HS-5 (cell line): Measurements from ENCODE around the gene PLD3.
"Not testable (repeated sequence)": the region's sequence is repeated elsewhere in the genome, so short reads cannot be mapped to it uniquely, and the experiment has no call there.

Experiments
- DNase-seq: peaks from one replicate; pipeline ENCODE4 v3.0.0-alpha.2; 2012; ENCODE audit warnings: low read depth

PLD3 gene

DNA sequence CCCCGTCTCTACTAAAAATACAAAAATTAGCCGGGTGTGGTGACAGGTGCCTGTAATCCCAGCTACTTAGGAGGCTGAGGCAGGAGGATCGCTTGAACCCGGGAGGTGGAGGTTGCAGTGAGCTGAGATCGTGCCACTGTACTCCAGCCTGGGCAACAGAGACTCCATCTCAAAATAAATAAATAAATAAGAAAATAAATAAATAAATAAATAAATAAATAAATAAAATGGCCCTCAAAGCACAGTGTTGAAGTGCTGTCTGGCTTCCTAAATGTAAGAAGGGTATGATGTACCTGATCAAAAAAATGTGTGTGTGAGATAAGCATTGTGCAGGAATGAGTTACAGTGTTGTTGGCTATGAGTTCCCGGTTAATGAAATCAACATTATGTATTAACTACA is 15.4 kb upstream of the PLD3 start:
- DNase-seq, result not testable (repeated sequence)

DNA sequence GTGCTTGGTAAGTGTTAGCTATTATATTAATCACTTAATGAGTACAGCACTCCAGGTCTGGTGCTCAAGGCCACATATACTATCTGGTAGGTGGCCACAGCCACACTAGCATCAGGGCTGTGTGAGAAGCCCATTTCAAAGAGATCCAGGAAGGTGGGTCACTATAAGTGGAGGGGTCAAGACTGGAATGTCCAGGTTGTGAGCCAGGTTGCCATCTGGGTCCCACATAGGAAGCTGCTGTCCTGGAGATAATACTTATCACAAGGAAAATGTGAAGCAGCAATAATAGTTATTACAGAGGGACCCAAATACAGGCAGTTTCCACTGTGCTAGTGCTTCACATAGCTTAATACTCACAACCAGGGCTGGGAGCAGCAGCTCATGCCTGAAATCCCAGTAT is 13.4 kb upstream of the PLD3 start:
- DNase-seq, result no peak

DNA sequence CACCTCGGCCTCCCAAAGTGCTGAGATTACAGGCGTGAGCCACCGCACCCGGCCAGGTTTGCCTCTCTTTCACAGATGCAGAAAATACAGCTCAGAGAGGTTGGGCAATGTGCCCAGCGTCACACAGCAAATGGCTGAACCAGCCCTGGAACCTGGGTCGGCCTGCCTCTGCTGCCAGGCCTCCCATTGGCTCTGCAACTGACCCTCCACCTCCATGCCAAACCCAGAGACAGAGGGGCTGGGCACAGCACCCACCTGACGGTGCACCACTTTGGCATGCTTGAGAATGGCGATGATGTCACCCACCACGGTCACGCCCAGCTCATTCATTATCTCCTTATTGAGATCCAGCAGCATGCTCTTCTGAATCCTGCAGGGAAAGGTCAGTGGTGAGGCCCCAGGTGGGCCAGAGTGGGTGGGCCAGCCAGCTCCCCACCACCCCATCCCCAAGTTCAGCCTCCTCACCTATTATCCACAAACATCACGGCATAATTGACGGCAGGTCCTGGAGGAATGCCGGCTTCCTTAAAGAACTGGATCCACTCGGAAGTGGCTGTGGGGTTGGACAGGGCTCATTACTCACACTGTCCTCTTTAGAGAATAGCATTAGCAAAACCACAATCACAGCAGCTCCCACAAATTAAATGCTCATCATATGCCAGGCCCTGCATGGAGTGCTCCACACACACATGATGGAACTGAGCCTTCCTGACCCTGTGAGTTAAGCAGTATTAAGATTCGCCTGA is 12.5 kb upstream of the PLD3 start:
- DNase-seq, result no peak

DNA sequence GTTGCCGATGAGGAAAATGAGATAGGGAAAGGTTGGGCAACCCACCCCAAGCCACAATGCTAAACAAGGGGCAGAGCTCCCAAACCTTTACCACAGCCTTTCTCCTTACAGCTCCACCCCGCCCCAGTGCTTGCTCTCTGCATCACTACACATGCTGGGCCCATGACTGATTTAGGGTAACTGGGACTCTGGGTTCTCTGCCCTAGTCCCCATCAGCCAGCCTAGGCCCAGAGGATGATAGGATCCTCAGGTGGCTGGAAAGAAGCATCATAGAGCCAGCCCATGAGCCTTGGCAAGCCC is 11.9 kb upstream of the PLD3 start:
- no peak for DNase-seq

DNA sequence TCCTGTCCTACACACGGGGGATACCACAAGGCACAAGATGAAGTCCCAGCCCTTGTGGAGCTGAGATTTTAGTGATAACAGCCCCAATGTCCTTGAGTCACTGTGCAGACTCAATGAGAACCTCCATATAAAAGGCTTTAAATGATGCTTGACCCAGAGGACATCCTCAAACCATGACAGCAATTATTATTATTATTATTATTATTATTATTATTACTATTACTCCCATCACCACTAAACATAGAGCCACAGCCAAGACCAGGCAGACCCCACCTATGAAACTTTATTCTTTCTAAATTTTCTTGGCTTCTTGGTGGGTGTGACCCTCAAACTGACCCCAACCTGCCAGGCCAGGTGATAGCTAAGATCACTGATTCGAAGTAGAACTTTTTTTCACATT is 11.4 kb upstream of the PLD3 start:
- no peak for DNase-seq

DNA sequence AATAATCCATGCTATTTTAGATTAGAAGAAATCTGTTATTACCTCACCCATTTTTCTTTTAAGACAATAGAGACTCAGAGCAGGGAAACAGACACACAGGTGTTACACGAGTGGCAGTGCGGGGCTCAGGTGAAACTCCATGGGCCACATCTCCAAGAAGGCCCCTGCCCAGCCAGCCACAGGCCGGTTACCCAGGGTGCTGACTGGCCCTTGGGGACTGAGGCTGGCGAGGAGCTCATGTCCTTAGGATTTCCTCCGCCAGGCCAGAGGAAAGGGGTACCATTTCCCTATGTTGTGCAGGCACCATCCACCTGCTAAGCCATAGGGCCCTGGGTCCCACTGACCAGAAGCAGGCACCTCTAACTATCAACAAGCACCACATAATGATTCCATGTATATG is 10.9 kb upstream of the PLD3 start:
- DNase-seq, result no peak

DNA sequence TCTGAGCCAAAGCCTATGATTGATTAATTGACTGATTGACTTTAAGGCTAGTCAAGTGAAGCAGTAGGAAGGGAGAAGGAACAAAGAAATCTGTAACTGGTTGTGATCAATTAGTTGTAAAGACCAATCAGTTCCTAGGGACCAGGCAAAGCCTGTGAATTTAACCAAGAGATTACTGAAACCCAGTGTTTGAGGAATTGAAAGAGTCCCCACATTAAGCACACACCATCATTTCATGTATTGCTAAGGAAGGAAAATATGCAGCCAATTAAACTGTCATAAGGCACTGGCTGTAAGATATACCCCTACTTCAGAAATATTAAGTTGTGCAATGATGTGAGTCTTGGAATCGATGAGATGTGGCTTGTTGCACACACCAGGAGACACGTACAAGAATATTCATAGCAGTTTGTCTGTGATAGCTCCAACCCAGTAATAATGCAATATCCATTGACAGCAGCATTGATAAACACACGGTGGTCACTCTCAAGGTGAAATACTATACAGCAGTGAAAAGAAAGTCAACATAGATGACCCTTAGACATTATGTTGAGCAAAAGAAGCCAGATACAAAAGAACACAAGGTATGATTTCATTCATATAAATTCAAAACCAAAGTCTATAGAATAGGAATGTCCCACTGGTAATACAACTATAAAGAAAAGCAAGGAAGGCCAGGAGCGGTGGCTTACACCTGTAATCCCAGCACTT is 9.3 kb upstream of the PLD3 start:
- DNase-seq, result no peak

DNA sequence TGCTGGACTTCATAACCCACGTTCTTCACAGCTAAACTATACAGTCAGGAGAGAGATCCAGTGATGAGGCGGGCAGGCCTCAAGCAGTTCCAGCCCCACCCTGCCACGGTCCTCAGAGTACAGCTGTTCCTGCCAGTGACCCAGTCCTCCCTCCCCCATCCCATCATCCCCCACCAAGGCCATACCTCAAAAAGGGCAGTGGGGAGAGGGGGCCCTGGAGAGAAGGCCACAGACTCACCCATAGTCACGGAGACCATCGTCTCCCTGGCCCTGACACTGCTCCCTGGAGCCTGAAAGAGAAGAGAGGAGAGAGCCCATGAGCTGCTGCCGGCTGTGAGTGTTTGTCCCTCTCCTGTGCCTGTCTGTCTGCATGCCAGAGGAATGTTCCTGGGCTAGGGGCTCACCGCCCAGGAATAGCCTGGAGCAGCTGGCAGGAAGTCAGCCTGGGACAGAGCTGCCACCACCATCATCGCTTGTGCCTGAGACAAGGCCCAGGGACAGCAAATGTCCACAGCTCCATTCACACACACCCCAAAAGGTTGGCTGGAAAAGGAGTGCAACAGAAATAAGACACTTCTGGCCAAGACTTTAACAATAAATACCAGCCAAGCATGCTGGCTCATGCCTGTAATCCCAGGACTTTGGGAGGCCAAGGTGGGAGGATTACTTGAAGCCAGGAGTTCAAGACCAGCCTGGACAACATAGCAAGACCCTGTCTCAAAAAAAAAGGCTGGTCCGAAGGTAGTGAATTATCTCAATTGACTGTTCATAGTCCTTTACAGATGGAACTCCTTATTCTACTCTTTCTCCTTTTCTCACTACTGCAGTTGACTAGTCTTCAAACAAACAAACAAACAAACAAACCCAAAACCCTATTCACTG is 6.7 kb upstream of the PLD3 start:
- DNase-seq, result no peak

DNA sequence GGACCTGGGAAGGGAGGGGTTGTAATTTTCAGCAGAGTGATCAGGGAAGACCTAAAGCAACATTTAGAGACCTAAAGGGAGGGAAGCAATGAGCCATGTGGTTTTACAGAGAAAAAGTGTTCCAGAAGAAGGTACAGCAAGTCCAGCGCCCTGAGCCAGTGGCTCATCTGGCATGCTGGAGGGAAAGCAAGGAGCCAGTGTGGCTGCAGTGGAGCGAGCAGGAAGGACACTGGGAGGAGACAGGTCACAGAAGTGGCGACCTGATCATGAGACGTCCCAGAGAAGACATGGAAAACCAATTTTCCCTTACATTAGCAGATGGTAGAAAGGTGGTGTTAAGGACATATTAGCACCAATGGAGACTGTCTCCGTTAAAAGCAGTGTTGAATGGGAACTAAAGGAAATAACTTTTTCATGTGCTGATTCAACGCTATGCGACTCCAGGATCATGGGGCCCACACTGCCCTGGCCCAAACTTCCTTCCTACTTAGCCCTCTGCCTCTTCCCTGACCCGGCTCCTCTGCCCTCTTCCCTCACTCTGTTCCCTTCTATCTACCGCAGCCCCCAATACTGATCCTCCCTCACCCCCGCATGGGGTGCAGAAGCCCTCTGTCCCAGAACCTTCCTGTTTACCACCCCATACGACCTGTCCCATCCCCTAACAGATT is 5.7 kb upstream of the PLD3 start:
- no peak for DNase-seq

DNA sequence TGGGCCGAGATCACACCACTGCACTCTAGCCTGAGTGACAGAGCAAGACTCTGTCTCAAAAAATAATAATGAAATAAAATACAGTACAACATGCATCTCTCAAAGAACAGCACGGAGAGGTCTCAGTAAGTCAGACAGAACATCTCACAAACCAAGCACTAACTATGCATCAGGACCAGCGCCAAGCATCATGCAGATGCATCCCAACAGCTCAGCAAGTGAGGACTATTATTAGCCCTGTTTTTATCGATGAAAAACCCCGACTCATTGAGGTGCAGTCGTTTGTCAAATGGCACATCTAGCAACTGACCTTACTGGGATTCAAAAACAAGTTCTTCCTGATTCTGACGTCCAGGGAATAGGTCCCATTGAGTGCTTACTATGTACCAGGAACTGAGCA is 4.1 kb upstream of the PLD3 start:
- no peak for DNase-seq

DNA sequence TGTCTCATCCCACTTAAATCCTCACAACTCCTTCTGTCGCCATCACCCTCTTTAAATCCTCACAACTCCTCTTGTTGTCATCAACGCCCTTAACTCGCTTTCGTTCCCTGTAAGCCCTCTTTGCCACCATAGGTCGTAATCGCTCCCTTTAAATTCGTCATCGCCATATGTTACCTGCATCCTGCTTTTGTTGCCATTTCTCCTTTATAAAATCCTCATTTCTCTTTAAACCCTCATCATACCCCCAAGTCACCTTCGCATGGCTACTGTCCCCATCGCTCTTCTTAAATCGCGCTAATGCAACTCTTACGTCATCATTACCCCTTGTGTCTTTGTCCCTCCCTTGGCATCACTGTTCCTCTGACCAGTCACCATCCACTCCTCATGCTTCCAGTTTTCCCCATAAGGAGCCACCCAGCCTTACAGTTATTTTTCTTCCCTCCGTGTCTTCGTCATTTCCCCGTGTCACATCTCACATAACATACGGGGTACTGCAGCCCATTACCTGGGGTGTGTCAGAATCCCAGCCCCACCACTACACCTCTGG is 539 bp downstream of the PLD3 start:
- peak; percentile 18 for DNase-seq

DNA sequence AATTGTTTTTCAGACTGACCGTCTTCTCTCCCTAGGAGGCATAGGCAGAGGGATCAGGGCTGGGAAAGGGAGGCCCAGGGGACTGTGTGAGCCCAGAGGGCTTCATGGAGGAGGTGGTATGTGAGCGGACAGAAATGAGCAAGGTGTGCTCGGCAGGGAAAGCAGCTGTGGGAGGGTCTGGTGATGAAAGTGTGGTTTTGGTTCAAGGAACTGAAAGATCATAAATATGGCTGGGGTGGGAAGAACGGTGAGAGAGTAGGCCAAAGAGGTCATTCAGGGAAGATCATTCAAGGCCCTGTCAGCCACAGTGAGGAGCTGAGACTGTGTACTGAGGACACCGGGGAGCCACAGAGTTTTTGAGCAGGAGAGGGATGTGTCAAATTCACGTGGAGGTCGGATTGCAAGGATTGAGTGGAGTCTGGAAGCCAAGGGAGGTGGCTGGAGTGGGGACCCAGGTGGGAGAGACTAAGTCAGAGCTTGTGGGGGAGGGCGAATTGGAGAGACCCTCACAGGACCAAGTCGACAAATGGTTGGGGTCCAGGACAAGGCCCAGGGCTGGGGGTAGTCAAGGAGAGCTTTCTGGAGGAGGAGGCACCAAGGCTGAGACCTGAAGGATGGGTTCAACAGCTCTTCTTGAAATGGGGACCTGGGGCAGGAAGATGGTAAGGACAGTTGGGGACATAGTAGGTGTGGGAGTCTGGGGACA is 7.6 kb downstream of the PLD3 start:
- no peak for DNase-seq

DNA sequence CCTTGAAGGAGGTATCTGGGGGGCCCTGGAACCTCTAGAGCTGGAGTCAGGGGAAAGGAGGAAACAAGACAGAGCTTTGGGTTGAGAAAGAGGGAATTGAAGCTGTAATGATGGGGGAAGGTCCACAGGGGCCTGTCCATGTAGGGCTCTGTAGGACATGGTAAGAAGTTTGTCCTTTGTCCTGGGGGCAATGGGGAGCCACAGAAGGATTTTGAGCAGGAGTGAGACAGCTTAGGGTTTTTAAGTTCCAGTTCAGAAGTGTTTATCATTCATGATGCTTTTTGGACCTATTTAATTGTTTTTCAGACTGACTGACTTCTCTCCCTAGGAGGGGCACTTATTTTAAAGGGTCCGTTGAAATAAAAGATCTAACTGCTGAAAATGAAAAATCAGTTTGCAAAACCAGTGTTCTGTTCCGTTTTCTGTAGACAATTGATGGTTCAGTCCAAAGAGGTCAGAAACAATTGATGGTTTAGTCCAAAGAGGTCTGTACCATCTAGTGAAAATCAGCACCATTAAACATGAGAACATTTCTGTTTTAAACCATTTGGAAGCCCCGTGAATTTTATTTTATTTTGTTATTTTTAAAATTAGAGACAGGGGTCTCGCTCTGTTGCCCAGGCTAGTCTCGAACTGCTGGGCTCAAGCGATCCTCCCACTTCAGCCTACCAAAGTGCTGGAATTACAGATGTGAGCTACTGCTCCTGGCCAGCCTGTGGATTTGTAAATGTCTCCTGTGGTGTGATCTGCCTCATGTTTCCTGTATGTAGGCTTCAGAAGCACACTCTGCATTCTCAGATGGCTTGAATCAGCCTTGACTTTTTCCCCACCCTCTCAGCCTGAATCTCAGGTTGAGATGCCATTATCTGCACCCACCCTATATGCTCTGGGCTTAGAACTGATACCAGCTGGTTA is 8.4 kb downstream of the PLD3 start:
- DNase-seq, result no peak

DNA sequence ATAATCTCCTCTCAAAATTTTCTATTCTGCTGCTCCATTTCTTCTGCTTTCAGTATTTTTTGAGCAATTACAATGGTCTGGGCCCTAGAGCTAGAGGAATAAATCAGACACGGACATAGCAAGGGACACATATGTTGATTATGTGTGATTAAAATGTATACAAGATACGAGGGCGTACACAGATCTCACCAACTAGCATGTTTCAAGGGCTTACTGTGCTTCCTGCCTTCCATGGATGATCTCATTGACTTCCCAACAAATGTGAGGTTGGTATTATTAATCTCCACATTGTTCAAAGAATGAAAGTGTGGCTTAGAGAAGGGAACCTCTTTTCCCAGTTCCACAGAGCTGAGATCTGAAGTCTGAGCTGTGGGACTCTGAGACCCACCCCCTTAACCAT is 9.1 kb downstream of the PLD3 start:
- DNase-seq, result no peak

DNA sequence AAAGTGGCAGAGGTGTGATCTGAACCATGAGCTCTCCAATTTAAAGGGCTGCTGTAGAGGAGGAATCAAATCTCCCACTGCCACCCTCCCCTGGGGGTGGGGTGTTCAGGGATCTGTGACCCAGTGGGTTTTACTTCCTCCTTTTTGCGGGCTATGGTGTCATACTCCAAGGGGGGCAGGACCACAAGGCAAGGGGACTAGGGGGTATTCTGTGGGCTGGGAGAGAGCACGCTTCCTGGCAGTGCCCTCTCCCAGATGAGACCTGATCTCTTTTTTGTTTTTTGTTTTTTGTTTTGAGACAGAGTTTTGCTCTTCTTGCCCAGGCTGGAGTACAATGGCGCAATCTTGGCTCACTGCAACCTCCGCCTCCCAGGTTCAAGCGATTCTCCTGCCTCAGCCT is 10.3 kb downstream of the PLD3 start:
- no peak for DNase-seq

DNA sequence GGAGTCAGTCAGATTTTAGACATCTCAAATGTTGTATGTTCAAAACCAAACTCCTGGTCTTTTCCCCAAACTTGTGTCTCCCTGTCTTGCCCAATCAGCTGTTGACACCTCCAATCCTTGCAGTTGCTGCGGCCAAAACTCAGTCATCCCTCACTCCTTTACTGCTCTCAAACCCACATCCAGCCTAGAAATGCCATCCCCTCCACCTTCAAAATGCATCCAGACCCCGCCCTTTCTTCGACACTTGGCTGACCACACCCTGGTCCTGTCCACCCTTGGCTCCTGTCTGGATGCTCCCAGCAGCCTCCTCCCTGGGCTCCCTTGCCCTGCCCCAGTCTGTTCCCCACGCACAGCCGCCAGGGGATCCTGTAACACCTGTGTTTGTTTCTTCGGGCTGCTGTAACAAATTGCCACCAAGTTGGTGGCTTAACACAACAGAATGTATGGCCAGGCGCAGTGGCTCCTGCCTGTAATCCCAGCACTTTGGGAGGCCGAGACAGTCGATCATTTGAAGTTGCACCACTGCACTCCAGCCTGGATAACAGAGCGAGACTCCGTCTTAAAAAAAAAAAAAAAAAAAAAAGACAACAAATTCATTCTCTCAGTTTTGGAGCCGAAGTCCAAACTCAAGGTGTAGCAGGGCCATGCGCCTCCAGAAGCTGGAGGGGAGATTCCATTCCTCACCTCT is 11.7 kb downstream of the PLD3 start:
- DNase-seq, result no peak

DNA sequence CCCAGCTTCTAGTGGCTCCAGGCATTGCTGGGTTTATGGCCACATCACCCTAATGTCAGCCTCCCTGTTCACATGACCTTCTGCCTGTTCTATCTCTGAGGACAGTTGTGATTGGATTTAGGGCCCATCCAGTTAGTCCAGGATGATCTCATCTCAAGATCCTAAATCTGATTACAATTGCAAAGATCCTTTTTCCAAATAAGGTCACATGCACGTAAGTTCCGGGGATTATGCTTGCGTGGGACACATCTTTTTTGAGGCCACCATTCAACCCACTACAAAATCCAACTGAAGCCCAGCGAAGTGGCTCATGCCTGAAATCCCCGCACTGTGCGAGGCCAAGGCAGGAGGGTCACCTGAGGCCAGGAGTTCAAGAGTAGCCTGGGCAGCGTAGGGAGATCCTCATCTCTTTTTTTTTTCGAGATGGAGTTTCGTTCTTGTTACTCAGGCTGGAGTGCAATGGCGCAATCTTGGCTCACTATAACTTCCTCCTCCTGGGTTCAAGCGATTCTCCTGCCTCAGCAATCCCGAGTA is 12.3 kb downstream of the PLD3 start:
- DNase-seq, result no peak

DNA sequence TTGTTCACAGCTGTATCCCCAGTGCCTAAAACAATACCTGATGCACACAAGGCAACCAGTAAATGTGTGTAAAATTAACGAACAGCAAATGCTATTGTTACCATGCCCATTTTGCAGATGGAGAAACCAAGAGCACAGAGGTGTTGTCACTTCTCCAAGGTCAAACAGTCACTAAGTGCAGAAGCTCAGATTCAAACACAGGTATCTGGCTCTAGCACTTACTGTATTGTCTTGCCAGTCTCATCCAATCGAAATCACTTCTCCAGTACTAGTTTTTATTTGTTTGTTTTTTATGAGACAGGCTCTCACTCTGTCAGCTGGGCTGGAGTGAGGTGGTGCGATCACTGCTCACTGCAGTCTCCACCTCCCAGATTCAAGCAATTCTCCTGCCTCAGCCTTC is 13.7 kb downstream of the PLD3 start:
- no peak for DNase-seq

DNA sequence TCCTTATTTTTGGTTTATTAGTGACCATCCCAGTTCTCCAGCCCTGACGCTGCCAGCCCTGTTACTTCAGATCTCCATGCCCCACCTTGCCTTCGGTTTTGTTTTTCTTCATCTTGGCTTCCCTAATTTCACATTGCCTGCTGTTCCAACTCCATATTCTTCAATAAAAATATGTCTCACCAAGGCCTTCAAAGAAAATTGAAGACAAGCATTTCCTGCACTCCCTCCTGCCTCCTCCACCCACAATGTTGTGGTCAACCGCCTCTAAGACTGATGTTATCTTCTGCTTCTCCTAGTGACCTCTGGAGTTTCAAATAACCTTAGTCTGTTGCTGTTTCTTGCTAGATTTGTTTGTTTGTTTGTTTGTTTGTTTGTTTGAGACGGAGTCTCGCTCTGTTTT is 14.6 kb downstream of the PLD3 start:
- DNase-seq, result no peak

DNA sequence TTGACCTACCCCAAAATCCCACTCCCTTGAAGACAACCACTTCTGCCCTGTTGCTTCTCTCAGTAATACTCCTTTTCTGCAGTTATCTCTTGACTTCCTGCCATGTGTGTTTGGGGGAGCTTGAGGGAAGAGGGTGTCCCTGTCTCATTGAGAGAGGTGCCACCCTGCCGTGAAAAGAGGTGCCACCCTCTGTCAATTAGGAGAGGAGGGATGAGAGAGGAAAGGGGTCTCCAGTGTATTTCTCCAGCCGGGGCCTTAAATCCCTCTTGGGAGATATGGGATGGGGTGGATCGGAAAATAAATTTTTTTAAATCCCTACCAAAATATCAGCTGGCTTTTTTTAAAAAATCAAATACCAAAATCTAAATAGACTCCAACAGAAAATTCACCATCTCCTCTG is 16.5 kb downstream of the PLD3 start:
- DNase-seq, result no peak
